K562 (cell line): ENCODE measurements around the gene CIAPIN1. TPM values are rescaled to one million over a fixed set of nuclear protein-coding genes. Genes with fewer than 3 reads are reported as not detected.

ENCODE experiments used
- CEBPG ChIP-seq, 3 experiments: fragments of 200-800 bp in 1 of 3; sonication (Bioruptor generic) in 1 of 3; sonication (generic) in 1 of 3; formaldehyde crosslinking in 1 of 3; IDR thresholded peaks in 2 of 3; conservative IDR thresholded peaks in 1 of 3; 2 replicates each; pipeline versions ENCODE4 v1.6.1 to v1.8.0; 2016 to 2022; ENCODE audit warnings: missing compliant biosample characterization in 2 of 3, missing genetic modification characterization in 2 of 3, mild to moderate bottlenecking in 1 of 3, missing genetic modification reagents in 1 of 3
- DIDO1 ChIP-seq: fragments of 450-650 bp; IDR thresholded peaks from 2 replicates; pipeline ENCODE4 v1.6.1; 2016; ENCODE audit warnings: low read depth, missing biosample characterization, missing genetic modification characterization
- RFX1 ChIP-seq: fragments of 450-650 bp; IDR thresholded peaks from 2 replicates; pipeline ENCODE4 v1.6.1; 2016; ENCODE audit warnings: mild to moderate bottlenecking, moderate library complexity
- RNF2 ChIP-seq: sonication (generic); IDR thresholded peaks from 2 replicates; pipeline ENCODE4 v1.6.1; 2016
- SRSF1 ChIP-seq: fragments of 200-400 bp; formaldehyde crosslinking; IDR thresholded peaks from 2 replicates; pipeline ENCODE4 v1.6.1; 2017; ENCODE audit warnings: mild to moderate bottlenecking, low read depth, low read length, moderate library complexity
- ZBED1 ChIP-seq: IDR thresholded peaks from 2 replicates; pipeline ENCODE4 v1.6.1; 2014
- polyA plus RNA-seq, 8 experiments: library from polyadenylated mRNA; depleted of rRNA in 4 of 8; stranded (reverse) in 5 of 8; unstranded in 3 of 8; fragments of >200 nt; fragmentation: Nextera tagmentation in 2 of 8; fragmentation: Illumina TruSeq in 1 of 8; extraction: Ambion mirVana in 2 of 8; extraction: Trizol in 1 of 8; gene quantifications; 2 replicates each; pipeline versions ENCODE4 v1.2.1 to v1.2.3, GENCODE V29; 2011 to 2014; ENCODE audit warnings: inconsistent platforms in 1 of 8, missing spikeins in 1 of 8
- total RNA-seq, 7 experiments: library from RNA; depleted of rRNA in 6 of 7; stranded (reverse); fragments of >200 nt in 6 of 7; fragmentation: Illumina TruSeq in 2 of 7; extraction: Trizol in 2 of 7; gene quantifications; 2 replicates each; pipeline versions ENCODE4 v1.2.1 to v1.2.3, GENCODE V29; 2011 to 2021; ENCODE audit warnings: low replicate concordance in 1 of 7
- TF ChIP-seq, protein P1 (sequence below): fragments of 200-600 bp; sonication (generic); IDR thresholded peaks from one replicate; pipeline ENCODE4 v1.6.1; 2012; ENCODE audit warnings: mild to moderate bottlenecking, low read depth, low read length, inconsistent platforms
- TF ChIP-seq, protein P2 (sequence below): fragments of 250-450 bp; sonication (Bioruptor Pico); IDR thresholded peaks from 2 replicates; pipeline ENCODE4 v1.5.1; 2021; ENCODE audit warnings: mild to moderate bottlenecking
- TF ChIP-seq, protein P3 (sequence below): fragments of 250-450 bp; sonication (Bioruptor Pico); IDR thresholded peaks from 2 replicates; pipeline ENCODE4 v1.4.0; 2020

The CIAPIN1 gene
- total and polyA plus RNA-seq, 9 of the 15 experiments (the other 6 are each of a cell fraction or from before 2014, with no cell fraction given) = 71.8 to 263 (median 95.7) TPM

DNA sequence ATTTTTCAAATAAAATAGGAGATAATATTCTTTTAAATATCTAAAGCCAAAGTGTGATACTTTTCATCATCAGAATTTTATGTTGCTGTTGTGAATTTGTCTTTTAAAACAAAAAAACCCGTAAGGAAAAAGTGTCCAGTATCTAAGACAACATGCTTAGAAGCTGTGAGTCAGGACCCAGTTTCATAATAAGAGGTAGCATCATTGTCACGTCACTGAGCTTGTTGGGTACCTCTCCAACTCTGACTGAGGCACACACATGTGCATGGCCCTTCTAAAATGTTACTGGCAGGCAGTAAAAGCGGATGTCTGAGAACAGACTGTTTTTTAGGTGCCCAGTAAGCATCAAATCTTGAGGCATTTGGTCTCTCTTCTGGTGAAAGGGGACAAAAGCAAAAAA, 2.5 kb downstream of the CIAPIN1 start (continued):
- TF ChIP-seq, protein P1, sequence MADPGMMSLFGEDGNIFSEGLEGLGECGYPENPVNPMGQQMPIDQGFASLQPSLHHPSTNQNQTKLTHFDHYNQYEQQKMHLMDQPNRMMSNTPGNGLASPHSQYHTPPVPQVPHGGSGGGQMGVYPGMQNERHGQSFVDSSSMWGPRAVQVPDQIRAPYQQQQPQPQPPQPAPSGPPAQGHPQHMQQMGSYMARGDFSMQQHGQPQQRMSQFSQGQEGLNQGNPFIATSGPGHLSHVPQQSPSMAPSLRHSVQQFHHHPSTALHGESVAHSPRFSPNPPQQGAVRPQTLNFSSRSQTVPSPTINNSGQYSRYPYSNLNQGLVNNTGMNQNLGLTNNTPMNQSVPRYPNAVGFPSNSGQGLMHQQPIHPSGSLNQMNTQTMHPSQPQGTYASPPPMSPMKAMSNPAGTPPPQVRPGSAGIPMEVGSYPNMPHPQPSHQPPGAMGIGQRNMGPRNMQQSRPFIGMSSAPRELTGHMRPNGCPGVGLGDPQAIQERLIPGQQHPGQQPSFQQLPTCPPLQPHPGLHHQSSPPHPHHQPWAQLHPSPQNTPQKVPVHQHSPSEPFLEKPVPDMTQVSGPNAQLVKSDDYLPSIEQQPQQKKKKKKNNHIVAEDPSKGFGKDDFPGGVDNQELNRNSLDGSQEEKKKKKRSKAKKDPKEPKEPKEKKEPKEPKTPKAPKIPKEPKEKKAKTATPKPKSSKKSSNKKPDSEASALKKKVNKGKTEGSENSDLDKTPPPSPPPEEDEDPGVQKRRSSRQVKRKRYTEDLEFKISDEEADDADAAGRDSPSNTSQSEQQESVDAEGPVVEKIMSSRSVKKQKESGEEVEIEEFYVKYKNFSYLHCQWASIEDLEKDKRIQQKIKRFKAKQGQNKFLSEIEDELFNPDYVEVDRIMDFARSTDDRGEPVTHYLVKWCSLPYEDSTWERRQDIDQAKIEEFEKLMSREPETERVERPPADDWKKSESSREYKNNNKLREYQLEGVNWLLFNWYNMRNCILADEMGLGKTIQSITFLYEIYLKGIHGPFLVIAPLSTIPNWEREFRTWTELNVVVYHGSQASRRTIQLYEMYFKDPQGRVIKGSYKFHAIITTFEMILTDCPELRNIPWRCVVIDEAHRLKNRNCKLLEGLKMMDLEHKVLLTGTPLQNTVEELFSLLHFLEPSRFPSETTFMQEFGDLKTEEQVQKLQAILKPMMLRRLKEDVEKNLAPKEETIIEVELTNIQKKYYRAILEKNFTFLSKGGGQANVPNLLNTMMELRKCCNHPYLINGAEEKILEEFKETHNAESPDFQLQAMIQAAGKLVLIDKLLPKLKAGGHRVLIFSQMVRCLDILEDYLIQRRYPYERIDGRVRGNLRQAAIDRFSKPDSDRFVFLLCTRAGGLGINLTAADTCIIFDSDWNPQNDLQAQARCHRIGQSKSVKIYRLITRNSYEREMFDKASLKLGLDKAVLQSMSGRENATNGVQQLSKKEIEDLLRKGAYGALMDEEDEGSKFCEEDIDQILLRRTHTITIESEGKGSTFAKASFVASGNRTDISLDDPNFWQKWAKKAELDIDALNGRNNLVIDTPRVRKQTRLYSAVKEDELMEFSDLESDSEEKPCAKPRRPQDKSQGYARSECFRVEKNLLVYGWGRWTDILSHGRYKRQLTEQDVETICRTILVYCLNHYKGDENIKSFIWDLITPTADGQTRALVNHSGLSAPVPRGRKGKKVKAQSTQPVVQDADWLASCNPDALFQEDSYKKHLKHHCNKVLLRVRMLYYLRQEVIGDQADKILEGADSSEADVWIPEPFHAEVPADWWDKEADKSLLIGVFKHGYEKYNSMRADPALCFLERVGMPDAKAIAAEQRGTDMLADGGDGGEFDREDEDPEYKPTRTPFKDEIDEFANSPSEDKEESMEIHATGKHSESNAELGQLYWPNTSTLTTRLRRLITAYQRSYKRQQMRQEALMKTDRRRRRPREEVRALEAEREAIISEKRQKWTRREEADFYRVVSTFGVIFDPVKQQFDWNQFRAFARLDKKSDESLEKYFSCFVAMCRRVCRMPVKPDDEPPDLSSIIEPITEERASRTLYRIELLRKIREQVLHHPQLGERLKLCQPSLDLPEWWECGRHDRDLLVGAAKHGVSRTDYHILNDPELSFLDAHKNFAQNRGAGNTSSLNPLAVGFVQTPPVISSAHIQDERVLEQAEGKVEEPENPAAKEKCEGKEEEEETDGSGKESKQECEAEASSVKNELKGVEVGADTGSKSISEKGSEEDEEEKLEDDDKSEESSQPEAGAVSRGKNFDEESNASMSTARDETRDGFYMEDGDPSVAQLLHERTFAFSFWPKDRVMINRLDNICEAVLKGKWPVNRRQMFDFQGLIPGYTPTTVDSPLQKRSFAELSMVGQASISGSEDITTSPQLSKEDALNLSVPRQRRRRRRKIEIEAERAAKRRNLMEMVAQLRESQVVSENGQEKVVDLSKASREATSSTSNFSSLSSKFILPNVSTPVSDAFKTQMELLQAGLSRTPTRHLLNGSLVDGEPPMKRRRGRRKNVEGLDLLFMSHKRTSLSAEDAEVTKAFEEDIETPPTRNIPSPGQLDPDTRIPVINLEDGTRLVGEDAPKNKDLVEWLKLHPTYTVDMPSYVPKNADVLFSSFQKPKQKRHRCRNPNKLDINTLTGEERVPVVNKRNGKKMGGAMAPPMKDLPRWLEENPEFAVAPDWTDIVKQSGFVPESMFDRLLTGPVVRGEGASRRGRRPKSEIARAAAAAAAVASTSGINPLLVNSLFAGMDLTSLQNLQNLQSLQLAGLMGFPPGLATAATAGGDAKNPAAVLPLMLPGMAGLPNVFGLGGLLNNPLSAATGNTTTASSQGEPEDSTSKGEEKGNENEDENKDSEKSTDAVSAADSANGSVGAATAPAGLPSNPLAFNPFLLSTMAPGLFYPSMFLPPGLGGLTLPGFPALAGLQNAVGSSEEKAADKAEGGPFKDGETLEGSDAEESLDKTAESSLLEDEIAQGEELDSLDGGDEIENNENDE = no peak
- TF ChIP-seq RNF2 (no peak), SRSF1 (no peak), RFX1 (no peak), CEBPG (CRISPR knock-in tag; IDR thresholded peaks at IDR 0.05) (no peak), CEBPG (tag; conservative IDR thresholded peaks at IDR 0.05 in 1 of 2, IDR thresholded peaks at IDR 0.05 in 1 of 2) (no peak), ZBED1 (no peak), DIDO1 (no peak)
- TF ChIP-seq, protein P2, sequence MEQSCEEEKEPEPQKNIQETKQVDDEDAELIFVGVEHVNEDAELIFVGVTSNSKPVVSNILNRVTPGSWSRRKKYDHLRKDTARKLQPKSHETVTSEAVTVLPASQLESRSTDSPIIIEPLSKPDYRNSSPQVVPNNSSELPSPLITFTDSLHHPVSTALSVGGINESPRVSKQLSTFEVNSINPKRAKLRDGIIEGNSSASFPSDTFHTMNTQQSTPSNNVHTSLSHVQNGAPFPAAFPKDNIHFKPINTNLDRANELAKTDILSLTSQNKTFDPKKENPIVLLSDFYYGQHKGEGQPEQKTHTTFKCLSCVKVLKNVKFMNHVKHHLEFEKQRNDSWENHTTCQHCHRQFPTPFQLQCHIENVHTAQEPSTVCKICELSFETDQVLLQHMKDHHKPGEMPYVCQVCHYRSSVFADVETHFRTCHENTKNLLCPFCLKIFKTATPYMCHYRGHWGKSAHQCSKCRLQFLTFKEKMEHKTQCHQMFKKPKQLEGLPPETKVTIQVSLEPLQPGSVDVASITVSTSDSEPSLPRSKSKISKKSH (CRISPR knock-in tag) = no peak
- TF ChIP-seq, protein P3, sequence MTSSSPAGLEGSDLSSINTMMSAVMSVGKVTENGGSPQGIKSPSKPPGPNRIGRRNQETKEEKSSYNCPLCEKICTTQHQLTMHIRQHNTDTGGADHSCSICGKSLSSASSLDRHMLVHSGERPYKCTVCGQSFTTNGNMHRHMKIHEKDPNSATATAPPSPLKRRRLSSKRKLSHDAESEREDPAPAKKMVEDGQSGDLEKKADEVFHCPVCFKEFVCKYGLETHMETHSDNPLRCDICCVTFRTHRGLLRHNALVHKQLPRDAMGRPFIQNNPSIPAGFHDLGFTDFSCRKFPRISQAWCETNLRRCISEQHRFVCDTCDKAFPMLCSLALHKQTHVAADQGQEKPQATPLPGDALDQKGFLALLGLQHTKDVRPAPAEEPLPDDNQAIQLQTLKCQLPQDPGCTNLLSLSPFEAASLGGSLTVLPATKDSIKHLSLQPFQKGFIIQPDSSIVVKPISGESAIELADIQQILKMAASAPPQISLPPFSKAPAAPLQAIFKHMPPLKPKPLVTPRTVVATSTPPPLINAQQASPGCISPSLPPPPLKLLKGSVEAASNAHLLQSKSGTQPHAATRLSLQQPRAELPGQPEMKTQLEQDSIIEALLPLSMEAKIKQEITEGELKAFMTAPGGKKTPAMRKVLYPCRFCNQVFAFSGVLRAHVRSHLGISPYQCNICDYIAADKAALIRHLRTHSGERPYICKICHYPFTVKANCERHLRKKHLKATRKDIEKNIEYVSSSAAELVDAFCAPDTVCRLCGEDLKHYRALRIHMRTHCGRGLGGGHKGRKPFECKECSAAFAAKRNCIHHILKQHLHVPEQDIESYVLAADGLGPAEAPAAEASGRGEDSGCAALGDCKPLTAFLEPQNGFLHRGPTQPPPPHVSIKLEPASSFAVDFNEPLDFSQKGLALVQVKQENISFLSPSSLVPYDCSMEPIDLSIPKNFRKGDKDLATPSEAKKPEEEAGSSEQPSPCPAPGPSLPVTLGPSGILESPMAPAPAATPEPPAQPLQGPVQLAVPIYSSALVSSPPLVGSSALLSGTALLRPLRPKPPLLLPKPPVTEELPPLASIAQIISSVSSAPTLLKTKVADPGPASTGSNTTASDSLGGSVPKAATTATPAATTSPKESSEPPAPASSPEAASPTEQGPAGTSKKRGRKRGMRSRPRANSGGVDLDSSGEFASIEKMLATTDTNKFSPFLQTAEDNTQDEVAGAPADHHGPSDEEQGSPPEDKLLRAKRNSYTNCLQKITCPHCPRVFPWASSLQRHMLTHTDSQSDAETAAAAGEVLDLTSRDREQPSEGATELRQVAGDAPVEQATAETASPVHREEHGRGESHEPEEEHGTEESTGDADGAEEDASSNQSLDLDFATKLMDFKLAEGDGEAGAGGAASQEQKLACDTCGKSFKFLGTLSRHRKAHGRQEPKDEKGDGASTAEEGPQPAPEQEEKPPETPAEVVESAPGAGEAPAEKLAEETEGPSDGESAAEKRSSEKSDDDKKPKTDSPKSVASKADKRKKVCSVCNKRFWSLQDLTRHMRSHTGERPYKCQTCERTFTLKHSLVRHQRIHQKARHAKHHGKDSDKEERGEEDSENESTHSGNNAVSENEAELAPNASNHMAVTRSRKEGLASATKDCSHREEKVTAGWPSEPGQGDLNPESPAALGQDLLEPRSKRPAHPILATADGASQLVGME (CRISPR knock-in tag) = no peak
